Measurements from ENCODE around the gene AHCYL2. TPM values are rescaled to one million over a fixed set of nuclear protein-coding genes. Genes with fewer than 3 reads are reported as not detected.

AHCYL2 gene
- total RNA-seq, 1 experiment from 2014 or later = 23.2 TPM

GRCh38 chr7:129225931-129226572 is 1.2 kb downstream of the AHCYL2 start:
- Histone ChIP-seq H2BK20ac (ENCODE audit: low read depth, low read length, poor library complexity, severe bottlenecking) (no peak overlapping the region), H3K4ac (ENCODE audit: low read depth, low read length) (no peak overlapping the region), H3K79me1 (ENCODE audit: insufficient read depth, low read depth, low read length, poor library complexity, severe bottlenecking) (no peaks in the 10 kb centered on the region), H2AFZ (ENCODE audit: low read length) (no peak overlapping the region), H2AK5ac (ENCODE audit: insufficient read length, low read length) (no peak overlapping the region), H2BK12ac (ENCODE audit: insufficient read length, low read depth, low read length) (no peak overlapping the region), H3K27ac (ENCODE audit: insufficient read length, low read depth, low read length) (no peak overlapping the region), H3K14ac (ENCODE audit: insufficient read depth, low read length) (no peak overlapping the region), H4K5ac (ENCODE audit: insufficient read length, low read depth, low read length) (no peak overlapping the region), H3K9ac (ENCODE audit: extremely low read depth, insufficient read length, low read length) (peak overlapping the region; percentile 27), H3K23me2 (ENCODE audit: insufficient read length, low read depth, low read length, poor library complexity, severe bottlenecking) (peaks cover 2% of the 10 kb centered on the region), H4K20me1 (ENCODE audit: control insufficient read depth, insufficient read depth, insufficient read length) (no peaks in the 10 kb centered on the region), H2BK120ac (ENCODE audit: low read depth, low read length, poor library complexity, severe bottlenecking) (no peak overlapping the region), H3K27me3 (ENCODE audit: insufficient read depth, low read length) (no peaks in the 10 kb centered on the region), H3K56ac (ENCODE audit: insufficient read length, low read depth, low read length) (no peak overlapping the region), H3K18ac (ENCODE audit: insufficient read length, low read depth, low read length) (no peak overlapping the region), H3K4me1 (ENCODE audit: insufficient read depth, low read length) (peaks cover 5% of the 10 kb centered on the region; the same call in 1 of the 2 replicates), H2BK5ac (ENCODE audit: insufficient read length, low read length) (no peak overlapping the region), H3K9me3 (ENCODE audit: control insufficient read depth, low read depth, low read length) (no peaks in the 10 kb centered on the region), H3K23ac (ENCODE audit: insufficient read length, low read depth, low read length) (no peak overlapping the region), H3K79me2 (ENCODE audit: insufficient read depth, low read length) (peaks cover 4% of the 10 kb centered on the region), H3K4me2 (ENCODE audit: insufficient read depth, insufficient read length, low read length) (peak overlapping the region; percentile 96), H2BK15ac (ENCODE audit: low read depth, low read length) (no peak overlapping the region), H4K91ac (ENCODE audit: insufficient read length, low read depth, low read length) (no peak overlapping the region), H3T11ph (ENCODE audit: low read length) (no peak overlapping the region), H4K8ac (replicated peaks; ENCODE audit: insufficient read length, low read depth, low read length) (no peak overlapping the region)
- peaks cover 23 to 25% of the 10 kb centered on the region in 2 experiments for H3K4me1 Mint-ChIP-seq
- H3K27ac Mint-ChIP-seq = no peak overlapping the region
- DNase-seq = no peak
- WGBS (ENCODE audit: extremely low coverage, insufficient read length, low lambda C conversion rate) = no CpG with 5 or more reads among the region's 11 CpGs
- TF ChIP-seq CTCF (conservative IDR thresholded peaks at IDR 0.05) = no peak
- no peaks in the 10 kb centered on the region; the same call in 1 of the 2 replicates for H3K27me3 Mint-ChIP-seq (ENCODE audit: low read depth)
- peaks cover 0 to 2% of the 10 kb centered on the region in 2 experiments; a peak in 1 of 5 replicates for H3K9me3 Mint-ChIP-seq
- H3K36me3 Mint-ChIP-seq (ENCODE audit: insufficient read depth in 1 of 3, low read depth in 3 of 3) = no peaks in the 10 kb centered on the region
- peak overlapping the region; percentile 79 to 93 for H3K4me3 Mint-ChIP-seq

All from H9 (cell line).